Right renal cortex interstitium (tissue), 3 donors: ENCODE data around the gene USP46. TPM values are rescaled to one million over a fixed set of nuclear protein-coding genes. Genes with fewer than 3 reads are reported as not detected.

ENCODE experiments used
- polyA plus RNA-seq, 3 donors: library from polyadenylated mRNA; unstranded; fragments of 120-200 nt; gene quantifications; one replicate each; pipeline ENCODE4 v1.2.1, GENCODE V29; 2013; ENCODE audit not compliant: insufficient read length in 3 of 3

Gene USP46
- polyA plus RNA-seq, 3 donors = 31.4 to 40.5 (median 32.9) TPM

Other genes with a start within 250 kb of the USP46 start
- 1 to 10 TPM; 4.4 to 4.8 (median 4.5) TPM for gene ERVMER34-1, start 92.1 kb upstream of the USP46 start, polyA plus RNA-seq
- gene RASL11B, start 203.0 kb upstream of the USP46 start, polyA plus RNA-seq = 10 to 100 TPM; 39.6 to 49.7 (median 47.6) TPM